HEK293 (cell line): ENCODE measurements around the gene ATP10A.

Experiments
- CTCF ChIA-PET: fragments of 350-600 bp; formaldehyde crosslinking; extraction: SDS; loops from one replicate; lab custom pipeline; 2021; ENCODE audit warnings: antibody characterized with exemption; lab: Yijun Ruan, JAX
- POLR2A ChIA-PET: fragments of 300-600 bp; formaldehyde crosslinking; extraction: SDS; loops from one replicate; lab custom pipeline; 2020; ENCODE audit warnings: antibody characterized with exemption, inconsistent platforms; lab: Yijun Ruan, JAX
- H3K27ac ChIP-seq: fragments of 200-500 bp; sonication (Bioruptor generic); 2 replicates; pipeline ENCODE4 v1.5.1; 2014; ENCODE audit warnings: low read depth, low read length, control low read depth, inconsistent platforms; ENCODE audit errors: extremely low read depth
- H3K36me3 ChIP-seq, 2 experiments: fragments of 200-500 bp in 1 of 2; sonication (Bioruptor generic) in 1 of 2; 1 replicate in 1 of 2; 2 replicates in 1 of 2; pipeline ENCODE4 v1.5.1; 2014 to 2017; ENCODE audit warnings: inconsistent platforms in 2 of 2, low read length in 2 of 2; ENCODE audit not compliant: control insufficient read depth in 2 of 2, insufficient read depth in 1 of 2
- H3K4me1 ChIP-seq: fragments of 200-500 bp; sonication (Bioruptor generic); 2 replicates; pipeline ENCODE4 v1.5.1; 2014; ENCODE audit warnings: mild to moderate bottlenecking, low read length, inconsistent platforms; ENCODE audit not compliant: control insufficient read depth, insufficient read depth
- H3K4me3 ChIP-seq: 2 replicates; pipeline ENCODE4 v1.5.1; 2011; ENCODE audit warnings: low read depth, mild to moderate bottlenecking, control low read depth, low read length, moderate library complexity
- H3K9me3 ChIP-seq: fragments of 200-500 bp; sonication (Bioruptor generic); 2 replicates; pipeline ENCODE4 v1.5.1; 2014; ENCODE audit warnings: low read depth, low read length, inconsistent platforms; ENCODE audit not compliant: control insufficient read depth, insufficient read depth
- FEZF1 ChIP-seq: fragments of 450-650 bp; formaldehyde crosslinking; IDR thresholded peaks from 2 replicates; pipeline ENCODE4 v1.5.1; 2016; ENCODE audit warnings: missing biosample characterization, missing genetic modification characterization
- HOXC10 ChIP-seq: sonication (generic); formaldehyde crosslinking; IDR thresholded peaks from 2 replicates; pipeline ENCODE4 v1.8.1; 2023; ENCODE audit warnings: mild to moderate bottlenecking, missing genetic modification reagents
- MYNN ChIP-seq: fragments of 450-650 bp; formaldehyde crosslinking; IDR thresholded peaks from 2 replicates; pipeline ENCODE4 v1.5.1; 2016; ENCODE audit warnings: missing biosample characterization, missing genetic modification characterization, borderline replicate concordance
- SCRT2 ChIP-seq: fragments of 450-650 bp; formaldehyde crosslinking; IDR thresholded peaks from 2 replicates; pipeline ENCODE4 v1.5.1; 2016; ENCODE audit warnings: missing biosample characterization, missing genetic modification characterization
- TRIM28 ChIP-seq: IDR thresholded peaks from 2 replicates; pipeline ENCODE4 v1.6.1; 2011; ENCODE audit warnings: low read length, control low read depth, borderline replicate concordance
- ZBTB48 ChIP-seq: fragments of 450-650 bp; formaldehyde crosslinking; IDR thresholded peaks from 2 replicates; pipeline ENCODE4 v1.5.1; 2016; ENCODE audit warnings: missing biosample characterization, missing genetic modification characterization
- ZBTB6 ChIP-seq: fragments of 450-650 bp; formaldehyde crosslinking; IDR thresholded peaks from 2 replicates; pipeline ENCODE4 v1.5.1; 2017; ENCODE audit warnings: missing biosample characterization, missing genetic modification characterization
- ZNF121 ChIP-seq: fragments of 450-650 bp; formaldehyde crosslinking; IDR thresholded peaks from 2 replicates; pipeline ENCODE4 v1.5.1; 2016; ENCODE audit warnings: missing biosample characterization, missing genetic modification characterization
- ZNF146 ChIP-seq: fragments of 450-650 bp; formaldehyde crosslinking; IDR thresholded peaks from 2 replicates; pipeline ENCODE4 v1.5.1; 2016; ENCODE audit warnings: missing biosample characterization, missing genetic modification characterization
- ZNF18 ChIP-seq: fragments of 450-650 bp; formaldehyde crosslinking; IDR thresholded peaks from 2 replicates; pipeline ENCODE4 v1.5.1; 2016; ENCODE audit warnings: missing biosample characterization, missing genetic modification characterization
- ZNF280C ChIP-seq: fragments of 450-650 bp; formaldehyde crosslinking; IDR thresholded peaks from 2 replicates; pipeline ENCODE4 v1.5.1; 2016; ENCODE audit warnings: missing biosample characterization, missing genetic modification characterization
- ZNF292 ChIP-seq: fragments of 450-650 bp; formaldehyde crosslinking; IDR thresholded peaks from 2 replicates; pipeline ENCODE4 v1.5.1; 2016; ENCODE audit warnings: low read depth, missing biosample characterization, missing genetic modification characterization, borderline replicate concordance
- ZNF311 ChIP-seq: fragments of 450-650 bp; formaldehyde crosslinking; IDR thresholded peaks from 2 replicates; pipeline ENCODE4 v1.5.1; 2017; ENCODE audit warnings: missing biosample characterization, missing genetic modification characterization, borderline replicate concordance
- ZNF473 ChIP-seq: fragments of 450-650 bp; formaldehyde crosslinking; IDR thresholded peaks from 2 replicates; pipeline ENCODE4 v1.5.1; 2017; ENCODE audit warnings: missing biosample characterization, missing genetic modification characterization
- ZNF530 ChIP-seq: fragments of 450-650 bp; formaldehyde crosslinking; IDR thresholded peaks from 2 replicates; pipeline ENCODE4 v1.5.1; 2016; ENCODE audit warnings: low read depth, missing biosample characterization, missing genetic modification characterization
- ZNF544 ChIP-seq: fragments of 450-650 bp; formaldehyde crosslinking; IDR thresholded peaks from 2 replicates; pipeline ENCODE4 v1.5.0; 2017; ENCODE audit warnings: missing biosample characterization, missing genetic modification characterization
- ZNF621 ChIP-seq: fragments of 450-650 bp; formaldehyde crosslinking; IDR thresholded peaks from 2 replicates; pipeline ENCODE4 v1.5.1; 2017; ENCODE audit warnings: missing biosample characterization, missing genetic modification characterization
- ZNF626 ChIP-seq: fragments of 450-650 bp; sonication (Bioruptor Pico); formaldehyde crosslinking; IDR thresholded peaks from 2 replicates; pipeline ENCODE4 v1.5.1; 2018; ENCODE audit warnings: missing biosample characterization, missing genetic modification characterization, inconsistent platforms
- ZNF660 ChIP-seq: fragments of 450-650 bp; IDR thresholded peaks from 2 replicates; pipeline ENCODE4 v1.5.1; 2018; ENCODE audit warnings: missing biosample characterization, mild to moderate bottlenecking, missing genetic modification characterization
- ZNF707 ChIP-seq: fragments of 450-650 bp; formaldehyde crosslinking; IDR thresholded peaks from 2 replicates; pipeline ENCODE4 v1.5.1; 2016; ENCODE audit warnings: missing biosample characterization, missing genetic modification characterization
- ZNF76 ChIP-seq: fragments of 450-650 bp; formaldehyde crosslinking; IDR thresholded peaks from 2 replicates; pipeline ENCODE4; 2016; ENCODE audit warnings: low read depth, missing biosample characterization, missing genetic modification characterization, borderline replicate concordance
- ZNF776 ChIP-seq: fragments of 450-650 bp; formaldehyde crosslinking; IDR thresholded peaks from 2 replicates; pipeline ENCODE4 v1.5.0; 2017; ENCODE audit warnings: missing biosample characterization, missing genetic modification characterization, borderline replicate concordance
- ZNF777 ChIP-seq: fragments of 450-650 bp; formaldehyde crosslinking; IDR thresholded peaks from 2 replicates; pipeline ENCODE4 v1.5.1; 2017; ENCODE audit warnings: missing biosample characterization, missing genetic modification characterization, borderline replicate concordance

The ATP10A gene

GRCh38 chr15:25784876-25785640 lies 78.1 kb downstream of the ATP10A start (continued):
- no peak for TF ChIP-seq ZBTB6 (tag by site-specific recombination)
- TF ChIP-seq ZNF776 (tag by site-specific recombination): no peak
- no peak for TF ChIP-seq ZNF626 (tag by site-specific recombination)
- TF ChIP-seq TRIM28: no peak

DNA sequence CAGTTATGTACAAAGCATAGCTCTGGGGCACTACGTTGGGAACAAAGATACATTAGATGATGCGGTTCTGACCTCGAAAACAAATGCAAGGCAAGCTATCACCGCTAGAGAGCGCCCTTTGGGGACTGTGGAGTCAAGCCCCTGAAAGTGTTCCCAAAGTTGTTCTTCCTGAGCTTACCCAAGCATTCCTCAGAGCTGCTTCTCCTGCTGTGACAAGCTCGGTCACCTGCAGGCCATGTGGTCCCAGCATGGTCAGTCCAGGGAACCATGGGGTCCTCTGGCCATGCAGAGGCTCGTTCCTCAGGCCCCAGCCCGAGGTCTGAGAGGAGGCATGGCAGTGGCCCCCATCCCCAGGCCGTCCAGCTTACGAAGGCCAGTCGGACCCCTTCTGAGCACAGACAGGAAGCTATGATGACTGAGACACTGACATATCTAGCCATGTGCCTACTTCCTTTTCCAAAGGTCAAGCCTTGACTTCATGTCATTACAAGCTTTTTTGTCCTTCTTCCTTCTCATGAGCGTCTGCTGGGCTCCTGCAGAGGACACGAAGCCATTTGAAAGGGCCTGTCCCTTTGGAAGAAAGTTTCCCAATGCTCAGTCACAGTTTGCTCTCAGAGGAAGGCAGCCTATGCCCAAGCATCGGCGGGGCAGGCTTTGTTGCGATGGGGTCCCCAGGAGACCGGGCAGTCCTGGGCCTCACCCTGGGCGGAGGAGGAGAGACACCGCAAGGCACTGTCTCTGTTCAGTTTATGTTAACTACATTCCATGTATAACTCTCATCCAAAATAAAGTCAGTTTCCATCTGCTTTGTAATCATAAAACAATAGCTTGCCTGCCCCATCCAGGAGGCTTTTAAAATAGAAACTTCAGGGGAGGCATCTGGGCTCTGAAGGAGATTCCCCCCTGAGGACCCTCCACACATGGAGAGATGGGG lies 79.3 kb downstream of the ATP10A start:
- ChIA-PET CTCF (interaction anchor here (0.6 to 2.4 kb wide), 18 partner anchors 12 to 582 kb away, joined by 3 to 18 read pairs (median 4); no protein-coding TSS in a partner anchor), POLR2A (no interaction called here)
- Histone ChIP-seq H3K36me3 (no peaks in the 10 kb centered on the region), H3K27ac (no peak overlapping the region), H3K9me3 (no peaks in the 10 kb centered on the region), H3K4me3 (no peak overlapping the region), H3K4me1 (no peaks in the 10 kb centered on the region)
- TF ChIP-seq ZNF621 (tag by site-specific recombination): no peak
- no peak for TF ChIP-seq ZNF707 (tag by site-specific recombination)
- TF ChIP-seq ZNF777: no peak
- no peak for TF ChIP-seq MYNN (tag by site-specific recombination)
- TF ChIP-seq FEZF1 (tag by site-specific recombination): no peak
- no peak for TF ChIP-seq ZNF292 (tag by site-specific recombination)
- TF ChIP-seq ZNF544 (tag by site-specific recombination): no peak
- no peak for TF ChIP-seq ZNF76 (tag by site-specific recombination)
- no peak for TF ChIP-seq ZNF280C (tag by site-specific recombination)
- TF ChIP-seq SCRT2 (tag by site-specific recombination): no peak
- no peak for TF ChIP-seq ZNF660 (tag by site-specific recombination)
- TF ChIP-seq ZNF473 (tag by site-specific recombination): no peak
- no peak for TF ChIP-seq HOXC10
- TF ChIP-seq ZNF18: no peak
- TF ChIP-seq ZNF311 (tag by site-specific recombination): no peak
- TF ChIP-seq ZNF121 (tag by site-specific recombination): no peak
- TF ChIP-seq ZNF146 (tag by site-specific recombination): no peak
- no peak for TF ChIP-seq ZBTB48 (tag by site-specific recombination)
- no peak for TF ChIP-seq ZNF530
